ENCODE measurements around the gene NRIP1.

The NRIP1 gene

GRCh38 chr21:15010645-15011044, 54.2 kb downstream of the NRIP1 start:
- no peaks in the 10 kb centered on the region for H3K9me3 Mint-ChIP-seq
- no peak overlapping the region for H3K4me3 Mint-ChIP-seq
- H3K36me3 Mint-ChIP-seq = peaks cover 26% of the 10 kb centered on the region
- H3K27me3 Mint-ChIP-seq = no peaks in the 10 kb centered on the region
- no peak overlapping the region for H3K27ac Mint-ChIP-seq
- peaks cover 48% of the 10 kb centered on the region for H3K4me1 Mint-ChIP-seq

- H3K27ac Mint-ChIP-seq = no peak overlapping the region
- H3K9me3 Mint-ChIP-seq = no peaks in the 10 kb centered on the region
- peaks cover 53% of the 10 kb centered on the region for H3K4me1 Mint-ChIP-seq
- H3K27me3 Mint-ChIP-seq = no peaks in the 10 kb centered on the region
- peaks cover 26% of the 10 kb centered on the region for H3K36me3 Mint-ChIP-seq
- H3K4me3 Mint-ChIP-seq = no peak overlapping the region
These were observed 54.9 kb downstream of the NRIP1 start for GRCh38 chr21:15009837-15010363.

GRCh38 chr21:15007716-15008296, 57.0 kb downstream of the NRIP1 start:
- Mint-ChIP-seq H3K36me3 (peaks cover 31% of the 10 kb centered on the region), H3K27me3 (no peaks in the 10 kb centered on the region), H3K9me3 (no peaks in the 10 kb centered on the region), H3K4me1 (peaks cover 60% of the 10 kb centered on the region), H3K4me3 (no peak overlapping the region), H3K27ac (peak overlapping the region; percentile 59)

GRCh38 chr21:15006594-15007230, 58.1 kb downstream of the NRIP1 start:
- Mint-ChIP-seq H3K36me3 (peaks cover 31% of the 10 kb centered on the region), H3K27ac (peak overlapping the region; percentile 87), H3K9me3 (no peaks in the 10 kb centered on the region), H3K27me3 (no peaks in the 10 kb centered on the region), H3K4me3 (peak overlapping the region; percentile 47), H3K4me1 (peaks cover 66% of the 10 kb centered on the region)

GRCh38 chr21:15005391-15005790, 59.4 kb downstream of the NRIP1 start:
- H3K36me3 Mint-ChIP-seq = peaks cover 31% of the 10 kb centered on the region
- peak overlapping the region; percentile 81 for H3K27ac Mint-ChIP-seq
- H3K9me3 Mint-ChIP-seq = no peaks in the 10 kb centered on the region
- peak overlapping the region; percentile 83 for H3K4me3 Mint-ChIP-seq
- no peaks in the 10 kb centered on the region for H3K27me3 Mint-ChIP-seq
- peaks cover 71% of the 10 kb centered on the region for H3K4me1 Mint-ChIP-seq

- H3K27me3 Mint-ChIP-seq = no peaks in the 10 kb centered on the region
- peak overlapping the region; percentile 83 for H3K4me3 Mint-ChIP-seq
- H3K9me3 Mint-ChIP-seq = no peaks in the 10 kb centered on the region
- peaks cover 29% of the 10 kb centered on the region for H3K36me3 Mint-ChIP-seq
- H3K27ac Mint-ChIP-seq = peak overlapping the region; percentile 81
- H3K4me1 Mint-ChIP-seq = peaks cover 71% of the 10 kb centered on the region
These were observed 60.0 kb downstream of the NRIP1 start for GRCh38 chr21:15004721-15005370.

- Mint-ChIP-seq H3K36me3 (peaks cover 23% of the 10 kb centered on the region), H3K27me3 (no peaks in the 10 kb centered on the region), H3K4me3 (no peak overlapping the region), H3K9me3 (no peaks in the 10 kb centered on the region), H3K27ac (peak overlapping the region; percentile 41), H3K4me1 (peaks cover 64% of the 10 kb centered on the region)
These were observed 61.2 kb downstream of the NRIP1 start for GRCh38 chr21:15003463-15004135.

GRCh38 chr21:15001857-15002606, 62.8 kb downstream of the NRIP1 start:
- Mint-ChIP-seq H3K4me3 (no peak overlapping the region), H3K27ac (no peak overlapping the region), H3K36me3 (peaks cover 14% of the 10 kb centered on the region), H3K27me3 (no peaks in the 10 kb centered on the region), H3K4me1 (peaks cover 61% of the 10 kb centered on the region), H3K9me3 (no peaks in the 10 kb centered on the region)

- peaks cover 56% of the 10 kb centered on the region for H3K4me1 Mint-ChIP-seq
- H3K9me3 Mint-ChIP-seq = no peaks in the 10 kb centered on the region
- H3K36me3 Mint-ChIP-seq = peaks cover 14% of the 10 kb centered on the region
- H3K4me3 Mint-ChIP-seq = no peak overlapping the region
- H3K27me3 Mint-ChIP-seq = no peaks in the 10 kb centered on the region
- H3K27ac Mint-ChIP-seq = no peak overlapping the region
These were observed 63.7 kb downstream of the NRIP1 start for GRCh38 chr21:15001113-15001512.

GRCh38 chr21:15000081-15000480, 64.7 kb downstream of the NRIP1 start:
- peaks cover 17% of the 10 kb centered on the region for H3K36me3 Mint-ChIP-seq
- H3K27ac Mint-ChIP-seq = no peak overlapping the region
- H3K4me1 Mint-ChIP-seq = peaks cover 56% of the 10 kb centered on the region
- H3K27me3 Mint-ChIP-seq = no peaks in the 10 kb centered on the region
- no peak overlapping the region for H3K4me3 Mint-ChIP-seq
- no peaks in the 10 kb centered on the region for H3K9me3 Mint-ChIP-seq

- Mint-ChIP-seq H3K36me3 (peaks cover 11% of the 10 kb centered on the region), H3K4me3 (no peak overlapping the region), H3K27me3 (no peaks in the 10 kb centered on the region), H3K4me1 (peaks cover 48% of the 10 kb centered on the region), H3K9me3 (no peaks in the 10 kb centered on the region), H3K27ac (no peak overlapping the region)
These were observed 66.0 kb downstream of the NRIP1 start for GRCh38 chr21:14998784-14999183.

GRCh38 chr21:14998336-14998735, 66.5 kb downstream of the NRIP1 start:
- H3K4me1 Mint-ChIP-seq = peaks cover 43% of the 10 kb centered on the region
- no peaks in the 10 kb centered on the region for H3K27me3 Mint-ChIP-seq
- H3K9me3 Mint-ChIP-seq = no peaks in the 10 kb centered on the region
- H3K4me3 Mint-ChIP-seq = no peak overlapping the region
- peaks cover 7% of the 10 kb centered on the region for H3K36me3 Mint-ChIP-seq
- no peak overlapping the region for H3K27ac Mint-ChIP-seq

- Mint-ChIP-seq H3K36me3 (peaks cover 17% of the 10 kb centered on the region), H3K4me1 (peaks cover 54% of the 10 kb centered on the region), H3K9me3 (no peaks in the 10 kb centered on the region), H3K27ac (no peak overlapping the region), H3K4me3 (no peak overlapping the region), H3K27me3 (no peaks in the 10 kb centered on the region)
These were observed 68.9 kb downstream of the NRIP1 start for GRCh38 chr21:14995695-14996490.

GRCh38 chr21:14995226-14995625, 69.6 kb downstream of the NRIP1 start:
- H3K9me3 Mint-ChIP-seq = no peaks in the 10 kb centered on the region
- peaks cover 21% of the 10 kb centered on the region for H3K36me3 Mint-ChIP-seq
- H3K4me1 Mint-ChIP-seq = peaks cover 57% of the 10 kb centered on the region
- no peak overlapping the region for H3K4me3 Mint-ChIP-seq
- no peaks in the 10 kb centered on the region for H3K27me3 Mint-ChIP-seq
- no peak overlapping the region for H3K27ac Mint-ChIP-seq
